GM19438 (cell line): ENCODE measurements around the gene ZNF664.

Experiments used
- ATAC-seq: cut with Tn5 transposase; IDR thresholded peaks from one replicate; pipeline ENCODE4 v1.9.1; 2021; ENCODE audit warnings: low read depth; ENCODE audit not compliant: unreplicated experiment

ZNF664 gene

GRCh38 chr12:124049451-124050094, 76.6 kb downstream of the ZNF664 start:
- no peak for ATAC-seq

GRCh38 chr12:124053851-124054250, 80.8 kb downstream of the ZNF664 start:
- no peak for ATAC-seq

- ATAC-seq: no peak
These were observed 82.1 kb downstream of the ZNF664 start for GRCh38 chr12:124055066-124055465.

GRCh38 chr12:124057691-124058090, 84.7 kb downstream of the ZNF664 start:
- no peak for ATAC-seq

GRCh38 chr12:124059752-124060151, 86.7 kb downstream of the ZNF664 start:
- ATAC-seq: no peak
